Psoas muscle (tissue), 8 donors: Measurements from ENCODE around the gene CFAP57. TPM values are rescaled to one million over a fixed set of nuclear protein-coding genes. Genes with fewer than 3 reads are reported as not detected.

Experiments used
- ATAC-seq, 4 donors: fragments of 200-7000 bp; cut with Tn5 transposase; one replicate each; pipeline ENCODE4 v1.9.1; 2020; ENCODE audit warnings: moderate library complexity in 3 of 4, mild to moderate bottlenecking in 2 of 4
- DNase-seq, 2 donors: peaks; one replicate each; pipeline ENCODE4 v3.0.0-alpha.2; 2020
- H3K27ac ChIP-seq: fragments of 200-600 bp; one replicate; pipeline ENCODE4 v1.8.0; 2022
- H3K27me3 ChIP-seq, 3 donors: fragments of 200-600 bp in 1 of 3; one replicate each; pipeline versions ENCODE4 v1.6.1 to v1.8.0; 2013 to 2022; ENCODE audit warnings: low read length in 2 of 3, mild to moderate bottlenecking in 2 of 3, moderate library complexity in 1 of 3; ENCODE audit not compliant: insufficient read depth in 3 of 3
- H3K36me3 ChIP-seq, 2 donors: fragments of 200-600 bp in 1 of 2; one replicate each; pipeline versions ENCODE4 v1.6.1 to v1.8.0; 2013 to 2022; ENCODE audit warnings: low read depth in 1 of 2, mild to moderate bottlenecking in 1 of 2, moderate library complexity in 1 of 2; ENCODE audit not compliant: insufficient read depth in 1 of 2
- H3K4me1 ChIP-seq: fragments of 200-600 bp; one replicate; pipeline ENCODE4 v1.8.0; 2022
- H3K4me3 ChIP-seq: fragments of 200-600 bp; one replicate; pipeline ENCODE4 v1.8.0; 2022; ENCODE audit warnings: mild to moderate bottlenecking
- H3K9me3 ChIP-seq: fragments of 200-600 bp; one replicate; pipeline ENCODE4 v1.8.0; 2022
- WGBS, 3 donors: extraction: QIAGEN DNeasy Blood & Tissue Kit; methylation state at CpG; one replicate each; pipeline versions ENCODE4 v1.1.6 to v1.1.7; 2013; 5-methylcytosine and 5-hydroxymethylcytosine counted together
- intact Hi-C, 2 donors: fragments of 100-400 bp; cut with DNase I; formaldehyde crosslinking; loops; one replicate each; pipeline versions ENCODE4 v1.11.0 to v1.14.2; 2022
- polyA plus RNA-seq, 3 donors: library from polyadenylated mRNA; stranded (reverse); fragments of 200-250 nt; gene quantifications; one replicate each; pipeline ENCODE4 v1.2.3, GENCODE V29; 2013
- total RNA-seq, 4 donors: library from RNA; stranded (reverse); fragmentation: NEBNext Ultra II Directional in 2 of 4; extraction: Animal tissue kit (Norgen Biotek cat#: 25700) in 2 of 4; gene quantifications; one replicate each; pipeline versions ENCODE4 v1.2.1 to v1.2.4, GENCODE V29; 2021 to 2023
- TF ChIP-seq, protein P1 (sequence below): fragments of 200-600 bp; IDR thresholded peaks from one replicate; pipeline ENCODE4 v1.8.0; 2022; ENCODE audit warnings: antibody characterized with exemption
- donor health status: healthy with polysubstance abuse.
- donor health status: DM: no; HTN: no; CAD: no; lungs with moderate emphysema.
- donor health status: Bipolar disorder and iron deficiency.
- donor health status: healthy.
- donor health status: DM: yes; HTN: yes; CAD: no.
- donor health status: DM: no; HTN: no; CAD: no.
- donor health status: DM: no; HTN: no; CAD: no.
- donor health status: DM: yes; HTN: yes; CAD: no.

Gene CFAP57
- total and polyA plus RNA-seq, 7 donors = 0.04 to 0.26 (median 0.11) TPM; not detected in 3

DNA sequence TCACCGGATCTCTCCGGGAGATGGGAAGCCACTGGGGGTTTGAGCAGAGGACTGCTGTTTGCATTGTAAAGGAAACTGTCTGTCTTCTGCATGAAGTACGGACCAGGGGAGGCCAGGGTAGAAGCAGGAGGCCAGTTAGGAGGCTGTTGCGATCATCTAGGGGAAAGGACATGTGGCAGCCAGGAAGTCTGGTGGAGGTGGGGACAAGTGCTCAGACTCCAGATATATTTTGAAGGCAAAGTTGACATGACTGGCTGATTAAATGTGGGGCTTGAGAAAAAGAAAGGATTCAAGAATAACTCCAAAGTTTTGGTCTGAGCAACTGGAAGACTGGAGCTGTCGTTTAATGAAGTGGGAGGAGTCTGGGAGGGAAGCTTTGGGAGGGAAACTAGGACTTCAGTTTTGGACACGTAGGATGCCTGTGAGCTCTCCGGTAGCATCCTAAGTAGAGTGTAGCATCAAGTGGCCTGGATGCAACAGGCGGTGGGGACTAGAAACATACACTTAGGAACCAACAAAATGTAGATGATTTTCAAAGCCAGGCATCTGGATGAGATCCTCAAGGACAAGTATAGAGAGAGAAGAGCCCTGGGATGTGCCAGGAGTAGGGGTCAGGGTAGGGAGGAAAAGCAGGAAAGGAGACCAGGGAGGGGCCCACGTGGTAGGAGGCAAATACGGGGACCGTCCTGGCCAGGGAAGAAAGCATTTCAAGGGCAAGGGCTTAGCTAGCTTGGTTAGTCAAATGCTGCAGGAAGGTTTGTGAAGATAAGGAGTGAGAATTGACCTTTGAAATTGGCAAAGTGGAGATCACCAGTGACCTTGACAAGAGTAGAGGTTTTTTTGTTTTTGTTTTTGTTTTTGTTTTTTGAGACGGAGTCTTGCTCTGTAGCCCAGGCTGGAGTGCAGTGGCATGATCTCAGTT, 116.9 kb downstream of the CFAP57 start:
- peaks cover 0 to 4% (median 0%) of the 10 kb centered on the region in 3 donors for H3K27me3 ChIP-seq
- WGBS, 3 donors = 58 to 62% (median 59%) methylated on average over 12 of the region's 12 CpGs
- TF ChIP-seq, protein P1, sequence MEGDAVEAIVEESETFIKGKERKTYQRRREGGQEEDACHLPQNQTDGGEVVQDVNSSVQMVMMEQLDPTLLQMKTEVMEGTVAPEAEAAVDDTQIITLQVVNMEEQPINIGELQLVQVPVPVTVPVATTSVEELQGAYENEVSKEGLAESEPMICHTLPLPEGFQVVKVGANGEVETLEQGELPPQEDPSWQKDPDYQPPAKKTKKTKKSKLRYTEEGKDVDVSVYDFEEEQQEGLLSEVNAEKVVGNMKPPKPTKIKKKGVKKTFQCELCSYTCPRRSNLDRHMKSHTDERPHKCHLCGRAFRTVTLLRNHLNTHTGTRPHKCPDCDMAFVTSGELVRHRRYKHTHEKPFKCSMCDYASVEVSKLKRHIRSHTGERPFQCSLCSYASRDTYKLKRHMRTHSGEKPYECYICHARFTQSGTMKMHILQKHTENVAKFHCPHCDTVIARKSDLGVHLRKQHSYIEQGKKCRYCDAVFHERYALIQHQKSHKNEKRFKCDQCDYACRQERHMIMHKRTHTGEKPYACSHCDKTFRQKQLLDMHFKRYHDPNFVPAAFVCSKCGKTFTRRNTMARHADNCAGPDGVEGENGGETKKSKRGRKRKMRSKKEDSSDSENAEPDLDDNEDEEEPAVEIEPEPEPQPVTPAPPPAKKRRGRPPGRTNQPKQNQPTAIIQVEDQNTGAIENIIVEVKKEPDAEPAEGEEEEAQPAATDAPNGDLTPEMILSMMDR = no peak
- H3K9me3 ChIP-seq = no peaks in the 10 kb centered on the region
- intact Hi-C loops = no loop called here
- no peaks in the 10 kb centered on the region for H3K36me3 ChIP-seq
- no peak overlapping the region for H3K4me3 ChIP-seq
- DNase-seq (no peak), ATAC-seq (no peak)
- H3K4me1 ChIP-seq = no peaks in the 10 kb centered on the region
- H3K27ac ChIP-seq = no peak overlapping the region

GRCh38 chr1:43292216-43292615, 120.1 kb downstream of the CFAP57 start:
- no peaks in the 10 kb centered on the region for H3K9me3 ChIP-seq
- H3K36me3 ChIP-seq = no peaks in the 10 kb centered on the region
- no peak overlapping the region for H3K4me3 ChIP-seq
- intact Hi-C loops = no loop called here
- ATAC-seq = no peak
- TF ChIP-seq, protein P1 = no peak
- WGBS, 3 donors = 78 to 85% (median 80%) methylated on average over 7 of the region's 7 CpGs
- H3K4me1 ChIP-seq = peaks cover 6% of the 10 kb centered on the region
- no peaks in the 10 kb centered on the region for H3K27me3 ChIP-seq
- DNase-seq = no peak
- no peak overlapping the region for H3K27ac ChIP-seq

DNA sequence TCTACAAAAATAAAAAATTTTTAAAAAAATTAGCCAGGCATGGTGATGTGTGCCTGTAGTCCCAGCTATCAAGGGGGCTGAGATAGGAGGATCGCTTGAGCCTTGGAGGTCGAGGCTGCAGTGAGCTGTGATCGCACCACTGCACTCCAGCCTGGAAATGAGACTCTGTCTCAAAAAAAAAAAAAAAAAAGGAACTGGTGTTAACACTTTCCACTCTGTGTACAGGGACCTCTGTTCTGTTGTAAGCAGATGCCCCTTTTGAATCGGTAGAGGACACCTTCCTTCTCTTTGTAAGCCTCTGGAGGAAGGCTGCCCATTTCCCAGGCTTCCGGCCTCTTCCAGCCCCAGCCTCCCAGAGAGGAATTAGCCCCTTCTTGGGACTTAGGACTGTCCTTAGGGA, 120.5 kb downstream of the CFAP57 start:
- TF ChIP-seq, protein P1 = no peak
- Histone ChIP-seq H3K4me1 (peaks cover 6% of the 10 kb centered on the region), H3K27ac (no peak overlapping the region), H3K4me3 (no peak overlapping the region), H3K9me3 (no peaks in the 10 kb centered on the region), H3K27me3 (no peaks in the 10 kb centered on the region), H3K36me3 (no peaks in the 10 kb centered on the region)
- no peak for ATAC-seq
- no peak for DNase-seq
- 67 to 83% (median 77%) methylated on average over 5 of the region's 5 CpGs for WGBS, 3 donors
- intact Hi-C loops = no loop called here

- Histone ChIP-seq H3K4me1 (peaks cover 6% of the 10 kb centered on the region), H3K27ac (no peak overlapping the region), H3K4me3 (no peak overlapping the region), H3K9me3 (no peaks in the 10 kb centered on the region), H3K36me3 (no peaks in the 10 kb centered on the region), H3K27me3 (no peaks in the 10 kb centered on the region)
- ATAC-seq = no peak
- 81 to 85% (median 83%) methylated on average over 2 of the region's 2 CpGs for WGBS, 3 donors
- TF ChIP-seq, protein P1 = no peak
- DNase-seq = no peak
- intact Hi-C loops = no loop called here
These were observed 121.0 kb downstream of the CFAP57 start for GRCh38 chr1:43293176-43293575.
